ENCODE measurements around the gene CDH11. TPM values are rescaled to one million over a fixed set of nuclear protein-coding genes. Genes with fewer than 3 reads are reported as not detected.
A peak's percentile ranks its signal among the peaks of the same experiment; 100 is the strongest.

CDH11 gene
- total RNA-seq, 8 experiments from 2014 or later: 14.9 to 567 (median 49.1) TPM

GRCh38 chr16:64977206-64977920, 144.5 kb downstream of the CDH11 start:
- in situ Hi-C loops (cut with MboI; ENCODE audit: low pct_unique_long_range_greater_than_20kb in 2 of 9, low sequenced_read_pairs in 9 of 9, unreplicated experiment in 9 of 9): no loop called here
- no peak overlapping the region for H3K27ac ChIP-seq
- no peaks in the 10 kb centered on the region for H3K4me1 ChIP-seq (replicated peaks in 1 of 2)
- no peak overlapping the region for H3K4me3 ChIP-seq
- 0 to 93% (median 81%) methylated on average over 1 to 4 of the region's 4 CpGs; no CpG with 5 or more reads in 2 of the 10 experiments for WGBS, 10 experiments
- peak in 1 of 8 experiments; percentile 18 for ATAC-seq (replicated peaks in 6 of 8)

GRCh38 chr16:64975821-64976220, 146.0 kb downstream of the CDH11 start:
- Histone ChIP-seq H3K27ac (no peak overlapping the region), H3K4me3 (no peak overlapping the region), H3K4me1 (replicated peaks in 1 of 2) (peaks cover 0 to 2% of the 10 kb centered on the region in 2 donors)
- ATAC-seq (replicated peaks in 6 of 8): no peak
- in situ Hi-C loops (cut with MboI; ENCODE audit: low pct_unique_long_range_greater_than_20kb in 2 of 9, low sequenced_read_pairs in 9 of 9, unreplicated experiment in 9 of 9): no loop called here
- 14 to 100% (median 100%) methylated on average over 1 of the region's 1 CpG; no CpG with 5 or more reads in 3 of the 10 experiments for WGBS, 10 experiments

- Histone ChIP-seq H3K4me3 (no peak overlapping the region), H3K27ac (no peak overlapping the region), H3K4me1 (replicated peaks in 1 of 2) (peaks cover 0 to 2% of the 10 kb centered on the region in 2 donors)
- peak in 1 of 8 experiments; percentile 32 for ATAC-seq (replicated peaks in 6 of 8)
- WGBS, 10 experiments: 67 to 100% (median 95%) methylated on average over 1 to 2 of the region's 2 CpGs; no CpG with 5 or more reads in 1 of the 10 experiments
- in situ Hi-C loops (cut with MboI; ENCODE audit: low pct_unique_long_range_greater_than_20kb in 2 of 9, low sequenced_read_pairs in 9 of 9, unreplicated experiment in 9 of 9): no loop called here
These were observed 147.5 kb downstream of the CDH11 start for GRCh38 chr16:64974381-64974780.

GRCh38 chr16:64973171-64973570, 148.7 kb downstream of the CDH11 start:
- in situ Hi-C loops (cut with MboI; ENCODE audit: low pct_unique_long_range_greater_than_20kb in 2 of 9, low sequenced_read_pairs in 9 of 9, unreplicated experiment in 9 of 9): no loop called here
- peaks cover 0 to 2% of the 10 kb centered on the region in 2 donors for H3K4me1 ChIP-seq (replicated peaks in 1 of 2)
- 10 to 100% (median 85%) methylated on average over 1 to 2 of the region's 2 CpGs; no CpG with 5 or more reads in 2 of the 10 experiments for WGBS, 10 experiments
- H3K27ac ChIP-seq: no peak overlapping the region
- no peak overlapping the region for H3K4me3 ChIP-seq
- ATAC-seq (replicated peaks in 6 of 8): no peak

GRCh38 chr16:64971171-64971570, 150.7 kb downstream of the CDH11 start:
- WGBS, 10 experiments: 20 to 100% (median 73%) methylated on average over 1 to 4 of the region's 4 CpGs
- Histone ChIP-seq H3K4me3 (no peak overlapping the region), H3K4me1 (replicated peaks in 1 of 2) (peaks cover 0 to 2% of the 10 kb centered on the region in 2 donors), H3K27ac (no peak overlapping the region)
- ATAC-seq (replicated peaks in 6 of 8): peak in 2 of 8 experiments; percentile 36 to 81
- in situ Hi-C loops (cut with MboI; ENCODE audit: low pct_unique_long_range_greater_than_20kb in 2 of 9, low sequenced_read_pairs in 9 of 9, unreplicated experiment in 9 of 9): no loop called here

GRCh38 chr16:64969221-64969620, 152.6 kb downstream of the CDH11 start:
- Histone ChIP-seq H3K4me1 (replicated peaks in 1 of 2) (peaks cover 0 to 2% of the 10 kb centered on the region in 2 donors), H3K27ac (no peak overlapping the region), H3K4me3 (no peak overlapping the region)
- in situ Hi-C loops (cut with MboI; ENCODE audit: low pct_unique_long_range_greater_than_20kb in 2 of 9, low sequenced_read_pairs in 9 of 9, unreplicated experiment in 9 of 9): no loop called here
- peak in 1 of 8 experiments; percentile 20 for ATAC-seq (replicated peaks in 6 of 8)
- 80 to 100% (median 100%) methylated on average over 1 of the region's 1 CpG; no CpG with 5 or more reads in 4 of the 10 experiments for WGBS, 10 experiments

- no peak for ATAC-seq (replicated peaks in 6 of 8)
- no peak overlapping the region for H3K4me3 ChIP-seq
These were observed 153.3 kb downstream of the CDH11 start for GRCh38 chr16:64968539-64968938.

GRCh38 chr16:64964126-64964540, 157.7 kb downstream of the CDH11 start:
- WGBS, 10 experiments: 0 to 97% (median 80%) methylated on average over 1 to 3 of the region's 3 CpGs; no CpG with 5 or more reads in 3 of the 10 experiments
- in situ Hi-C loops (cut with MboI; ENCODE audit: low pct_unique_long_range_greater_than_20kb in 2 of 9, low sequenced_read_pairs in 9 of 9, unreplicated experiment in 9 of 9): no loop called here
- Histone ChIP-seq H3K4me1 (replicated peaks in 1 of 2) (no peaks in the 10 kb centered on the region), H3K4me3 (no peak overlapping the region), H3K27ac (no peak overlapping the region)
- peak in 1 of 8 experiments; percentile 72 for ATAC-seq (replicated peaks in 6 of 8)

More at GRCh38 chr16:64968539-64968938, 153.3 kb downstream of the CDH11 start:
- H3K4me1 ChIP-seq (replicated peaks in 1 of 2): peaks cover 0 to 2% of the 10 kb centered on the region in 2 donors
- WGBS, 10 experiments: 39 to 100% (median 94%) methylated on average over 2 to 6 of the region's 6 CpGs
- H3K27ac ChIP-seq: no peak overlapping the region
- in situ Hi-C loops (cut with MboI; ENCODE audit: low pct_unique_long_range_greater_than_20kb in 2 of 9, low sequenced_read_pairs in 9 of 9, unreplicated experiment in 9 of 9): no loop called here

GRCh38 chr16:64962786-64963185, 159.1 kb downstream of the CDH11 start:
- WGBS, 10 experiments: 22 to 100% (median 83%) methylated on average over 1 to 2 of the region's 2 CpGs; no CpG with 5 or more reads in 1 of the 10 experiments
- no peak for ATAC-seq (replicated peaks in 6 of 8)
- in situ Hi-C loops (cut with MboI; ENCODE audit: low pct_unique_long_range_greater_than_20kb in 2 of 9, low sequenced_read_pairs in 9 of 9, unreplicated experiment in 9 of 9): no loop called here
- H3K4me1 ChIP-seq (replicated peaks in 1 of 2): no peaks in the 10 kb centered on the region
- no peak overlapping the region for H3K27ac ChIP-seq
- H3K4me3 ChIP-seq: no peak overlapping the region

- 50 to 100% (median 80%) methylated on average over 1 to 3 of the region's 3 CpGs; no CpG with 5 or more reads in 3 of the 10 experiments for WGBS, 10 experiments
- ATAC-seq (replicated peaks in 6 of 8): peak in 1 of 8 experiments; percentile 35
- Histone ChIP-seq H3K4me1 (replicated peaks in 1 of 2) (no peaks in the 10 kb centered on the region), H3K27ac (no peak overlapping the region), H3K4me3 (no peak overlapping the region)
- in situ Hi-C loops (cut with MboI; ENCODE audit: low pct_unique_long_range_greater_than_20kb in 2 of 9, low sequenced_read_pairs in 9 of 9, unreplicated experiment in 9 of 9): no loop called here
These were observed 164.6 kb downstream of the CDH11 start for GRCh38 chr16:64957246-64957645.

GRCh38 chr16:64952177-64952576, 169.7 kb downstream of the CDH11 start:
- ATAC-seq (replicated peaks in 6 of 8): peak in 1 of 8 experiments; percentile 31
- in situ Hi-C loops (cut with MboI; ENCODE audit: low pct_unique_long_range_greater_than_20kb in 2 of 9, low sequenced_read_pairs in 9 of 9, unreplicated experiment in 9 of 9): no loop called here

GRCh38 chr16:64951193-64951592, 170.7 kb downstream of the CDH11 start:
- ATAC-seq (replicated peaks in 6 of 8): no peak
- in situ Hi-C loops (cut with MboI; ENCODE audit: low pct_unique_long_range_greater_than_20kb in 2 of 9, low sequenced_read_pairs in 9 of 9, unreplicated experiment in 9 of 9): no loop called here
- H3K4me3 ChIP-seq: no peak overlapping the region
- H3K4me1 ChIP-seq (replicated peaks in 1 of 2): no peaks in the 10 kb centered on the region
- WGBS, 10 experiments: 86 to 100% (median 100%) methylated on average over 3 to 8 of the region's 8 CpGs; no CpG with 5 or more reads in 1 of the 10 experiments
- H3K27ac ChIP-seq: no peak overlapping the region

More at GRCh38 chr16:64952177-64952576, 169.7 kb downstream of the CDH11 start:
- Histone ChIP-seq H3K4me3 (no peak overlapping the region), H3K4me1 (replicated peaks in 1 of 2) (no peaks in the 10 kb centered on the region), H3K27ac (no peak overlapping the region)

- no peaks in the 10 kb centered on the region for H3K4me1 ChIP-seq (replicated peaks in 1 of 2)
- H3K4me3 ChIP-seq: no peak overlapping the region
- in situ Hi-C loops (cut with MboI; ENCODE audit: low pct_unique_long_range_greater_than_20kb in 2 of 9, low sequenced_read_pairs in 9 of 9, unreplicated experiment in 9 of 9): no loop called here
- no peak for ATAC-seq (replicated peaks in 6 of 8)
- 96 to 100% (median 97%) methylated on average over 2 to 20 of the region's 25 CpGs; no CpG with 5 or more reads in 5 of the 10 experiments for WGBS, 10 experiments
- H3K27ac ChIP-seq: no peak overlapping the region
These were observed 171.1 kb downstream of the CDH11 start for GRCh38 chr16:64950731-64951130.

All from motor neuron (in vitro differentiated cells).